GM12878 (cell line): ENCODE results near the gene PCIF1. TPM values are rescaled to one million over a fixed set of nuclear protein-coding genes. Genes with fewer than 3 reads are reported as not detected.

Experiments
- BACH1 ChIP-seq: fragments of 450-650 bp; IDR thresholded peaks from 2 replicates; pipeline ENCODE4 v1.6.1; 2017; ENCODE audit warnings: mild to moderate bottlenecking, borderline replicate concordance
- BMI1 ChIP-seq: fragments of 450-650 bp; IDR thresholded peaks from 2 replicates; pipeline ENCODE4 v1.6.1; 2016; ENCODE audit warnings: mild to moderate bottlenecking, moderate library complexity, borderline replicate concordance
- CBFB ChIP-seq: IDR thresholded peaks from 2 replicates; pipeline ENCODE4 v1.6.1; 2016; ENCODE audit warnings: antibody characterized with exemption, low read depth
- FOS ChIP-seq: IDR thresholded peaks from 3 replicates; pipeline ENCODE4 v1.6.1; 2011; ENCODE audit warnings: borderline replicate concordance; ENCODE audit not compliant: insufficient read length; ENCODE audit errors: extremely low read depth
- IKZF1 ChIP-seq: fragments of 450-650 bp; conservative IDR thresholded peaks from 2 replicates; pipeline ENCODE4 v1.6.1; 2017; ENCODE audit warnings: antibody characterized with exemption, mild to moderate bottlenecking
- IKZF2 ChIP-seq, 2 experiments: fragments of 450-650 bp; IDR thresholded peaks; 2 replicates each; pipeline ENCODE4 v1.6.1; 2017; ENCODE audit warnings: mild to moderate bottlenecking in 2 of 2, moderate library complexity in 2 of 2
- LARP7 ChIP-seq: fragments of 450-650 bp; IDR thresholded peaks from 2 replicates; pipeline ENCODE4 v1.6.1; 2017; ENCODE audit warnings: mild to moderate bottlenecking
- MXI1 ChIP-seq: fragments of 150-350 bp; IDR thresholded peaks from 2 replicates; pipeline ENCODE4 v1.6.1; 2011; ENCODE audit warnings: low read depth, mild to moderate bottlenecking, inconsistent platforms, low read length, improper control_type of control experiment
- SREBF1 ChIP-seq: IDR thresholded peaks from 2 replicates; pipeline ENCODE4 v1.6.1; 2012; ENCODE audit warnings: mild to moderate bottlenecking, low read length
- ZSCAN29 ChIP-seq: fragments of 450-650 bp; IDR thresholded peaks from 2 replicates; pipeline ENCODE4 v1.6.1; 2017; ENCODE audit warnings: mild to moderate bottlenecking, moderate library complexity
- polyA plus RNA-seq, 11 experiments: library from polyadenylated mRNA; depleted of rRNA in 4 of 11; unstranded in 6 of 11; stranded (reverse) in 5 of 11; fragments of >200 nt; fragmentation: Nextera tagmentation in 4 of 11; fragmentation: Illumina TruSeq in 1 of 11; extraction: Ambion mirVana in 4 of 11; extraction: Trizol in 1 of 11; gene quantifications; 1 replicate in 1 of 11; 2 replicates in 10 of 11; pipeline versions ENCODE4 v1.2.1 to v1.2.3, GENCODE V29; 2011 to 2016; ENCODE audit warnings: inconsistent platforms in 2 of 11, missing spikeins in 2 of 11, low read depth in 1 of 11
- total RNA-seq, 4 experiments: library from RNA; depleted of rRNA in 3 of 4; stranded (reverse); fragments of >200 nt in 3 of 4; fragmentation: Illumina TruSeq in 1 of 4; extraction: Trizol in 1 of 4; gene quantifications; 2 replicates each; pipeline versions ENCODE4 v1.2.1 to v1.2.3, GENCODE V29; 2013 to 2021
- TF ChIP-seq, protein P1 (sequence below): fragments of 450-650 bp; formaldehyde crosslinking; IDR thresholded peaks from 2 replicates; pipeline ENCODE4 v1.4.0; 2022; ENCODE audit warnings: mild to moderate bottlenecking, moderate library complexity
- TF ChIP-seq, protein P2 (sequence below): IDR thresholded peaks from 2 replicates; pipeline ENCODE4 v1.6.1; 2011; ENCODE audit warnings: borderline replicate concordance, low read depth, mild to moderate bottlenecking, moderate library complexity, mixed read lengths, low read length; ENCODE audit not compliant: insufficient read depth; ENCODE audit errors: extremely low read length

PCIF1 gene
- total and polyA plus RNA-seq, 10 of the 15 experiments (the other 5 are each of a cell fraction or from before 2014, with no cell fraction given), result 8.4 to 32.9 (median 17.6) TPM

GRCh38 chr20:45911486-45912343 is 22.8 kb upstream of the PCIF1 start, which contains the start of gene PLTP (continued):
- TF ChIP-seq LARP7 (0 out of 2 replicates have a peak, but pooled peaks have one; percentile 6), FOS (no peak), CBFB (no peak), ZSCAN29 (no peak), SREBF1 (no peak), IKZF1 (0 out of 2 replicates have a peak, but pooled peaks have one; percentile 37), IKZF2 (IDR thresholded peaks at IDR 0.05) (0 out of 4 replicates have a peak, but pooled peaks of 1 of the 2 experiments have one; percentile 6), MXI1 (peak; percentile 64), BACH1 (no peak), BMI1 (peak; percentile 83)
- TF ChIP-seq, protein P1, sequence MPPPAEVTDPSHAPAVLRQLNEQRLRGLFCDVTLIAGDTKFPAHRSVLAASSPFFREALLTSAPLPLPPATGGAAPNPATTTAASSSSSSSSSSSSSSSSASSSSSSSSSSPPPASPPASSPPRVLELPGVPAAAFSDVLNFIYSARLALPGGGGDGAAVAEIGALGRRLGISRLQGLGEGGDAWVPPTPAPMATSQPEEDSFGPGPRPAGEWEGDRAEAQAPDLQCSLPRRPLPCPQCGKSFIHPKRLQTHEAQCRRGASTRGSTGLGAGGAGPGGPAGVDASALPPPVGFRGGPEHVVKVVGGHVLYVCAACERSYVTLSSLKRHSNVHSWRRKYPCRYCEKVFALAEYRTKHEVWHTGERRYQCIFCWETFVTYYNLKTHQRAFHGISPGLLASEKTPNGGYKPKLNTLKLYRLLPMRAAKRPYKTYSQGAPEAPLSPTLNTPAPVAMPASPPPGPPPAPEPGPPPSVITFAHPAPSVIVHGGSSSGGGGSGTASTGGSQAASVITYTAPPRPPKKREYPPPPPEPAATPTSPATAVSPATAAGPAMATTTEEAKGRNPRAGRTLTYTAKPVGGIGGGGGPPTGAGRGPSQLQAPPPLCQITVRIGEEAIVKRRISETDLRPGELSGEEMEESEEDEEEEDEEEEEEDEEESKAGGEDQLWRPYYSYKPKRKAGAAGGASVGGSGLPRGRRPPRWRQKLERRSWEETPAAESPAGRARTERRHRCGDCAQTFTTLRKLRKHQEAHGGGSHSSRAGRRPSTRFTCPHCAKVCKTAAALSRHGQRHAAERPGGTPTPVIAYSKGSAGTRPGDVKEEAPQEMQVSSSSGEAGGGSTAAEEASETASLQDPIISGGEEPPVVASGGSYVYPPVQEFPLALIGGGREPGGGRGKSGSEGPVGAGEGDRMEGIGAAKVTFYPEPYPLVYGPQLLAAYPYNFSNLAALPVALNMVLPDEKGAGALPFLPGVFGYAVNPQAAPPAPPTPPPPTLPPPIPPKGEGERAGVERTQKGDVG (CRISPR knock-in tag), result 0 out of 2 replicates have a peak, but pooled peaks have one; percentile 16
- TF ChIP-seq, protein P2, sequence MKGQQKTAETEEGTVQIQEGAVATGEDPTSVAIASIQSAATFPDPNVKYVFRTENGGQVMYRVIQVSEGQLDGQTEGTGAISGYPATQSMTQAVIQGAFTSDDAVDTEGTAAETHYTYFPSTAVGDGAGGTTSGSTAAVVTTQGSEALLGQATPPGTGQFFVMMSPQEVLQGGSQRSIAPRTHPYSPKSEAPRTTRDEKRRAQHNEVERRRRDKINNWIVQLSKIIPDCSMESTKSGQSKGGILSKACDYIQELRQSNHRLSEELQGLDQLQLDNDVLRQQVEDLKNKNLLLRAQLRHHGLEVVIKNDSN, result peak; percentile 81
